Measurements from ENCODE around the gene LSS. TPM values are rescaled to one million over a fixed set of nuclear protein-coding genes. Genes with fewer than 3 reads are reported as not detected.

LSS gene
- total and polyA plus RNA-seq, 2 of the 8 experiments (the other 6 are each of a cell fraction or from before 2014, with no cell fraction given): 96.1 to 123 TPM

GRCh38 chr21:46208761-46209721 lies 19.5 kb downstream of the LSS start (continued):
- TF ChIP-seq KDM1A (IDR thresholded peaks at IDR 0.05; ENCODE audit: borderline replicate concordance, low read length) (no peak), SIN3A (conservative IDR thresholded peaks at IDR 0.05 in 1 of 2, IDR thresholded peaks at IDR 0.05 in 1 of 2; ENCODE audit: low read depth in 1 of 2, low read length in 2 of 2) (no peak), CREB1 (IDR thresholded peaks at IDR 0.05) (no peak), SRF (IDR thresholded peaks at IDR 0.05; ENCODE audit: low read depth, low read length) (no peak), CTCF (IDR thresholded peaks at IDR 0.05; ENCODE audit: control extremely low read depth in 1 of 3, insufficient read depth in 1 of 3, low read depth in 1 of 3, low read length in 3 of 3) (no peak), KDM5A (IDR thresholded peaks at IDR 0.05; ENCODE audit: low read length) (no peak)

All from H1 (cell line).